HG02884 (cell line): Measurements from ENCODE around the gene MLXIP.

ENCODE experiments used
- ATAC-seq: cut with Tn5 transposase; IDR thresholded peaks from one replicate; pipeline ENCODE4 v1.9.1; 2021; ENCODE audit warnings: mild to moderate bottlenecking, moderate library complexity; ENCODE audit not compliant: unreplicated experiment

MLXIP gene

GRCh38 chr12:122182887-122183587 lies 104.5 kb downstream of the MLXIP start, which contains the start of gene LRRC43:
LRRC43 (plus strand) TSS chr12:122183123; CDS start chr12:122183145, 22 bp downstream.
- ATAC-seq, result no peak

- no peak for ATAC-seq
These were observed 105.0 kb downstream of the MLXIP start for GRCh38 chr12:122183588-122183940.

GRCh38 chr12:122184517-122184916 lies 106.0 kb downstream of the MLXIP start:
- ATAC-seq, result no peak

GRCh38 chr12:122185079-122185478 lies 106.5 kb downstream of the MLXIP start:
- ATAC-seq, result no peak

GRCh38 chr12:122185494-122186082 lies 107.0 kb downstream of the MLXIP start:
- no peak for ATAC-seq

GRCh38 chr12:122187466-122187865 lies 108.9 kb downstream of the MLXIP start:
- no peak for ATAC-seq

GRCh38 chr12:122189626-122190475 lies 111.3 kb downstream of the MLXIP start:
- ATAC-seq, result no peak

GRCh38 chr12:122190842-122191668 lies 112.5 kb downstream of the MLXIP start:
- no peak for ATAC-seq

- no peak for ATAC-seq
These were observed 113.9 kb downstream of the MLXIP start for GRCh38 chr12:122192441-122192840.

- ATAC-seq, result no peak
These were observed 116.2 kb downstream of the MLXIP start for GRCh38 chr12:122194804-122195203.

GRCh38 chr12:122195405-122195804 lies 116.8 kb downstream of the MLXIP start:
- no peak for ATAC-seq
